ENCODE data around the gene ITPR3. TPM values are rescaled to one million over a fixed set of nuclear protein-coding genes. Genes with fewer than 3 reads are reported as not detected.

Gene ITPR3
- polyA plus RNA-seq, 1 of the 3 experiments (the other 2 are of a cell fraction) = 8.1 TPM

DNA sequence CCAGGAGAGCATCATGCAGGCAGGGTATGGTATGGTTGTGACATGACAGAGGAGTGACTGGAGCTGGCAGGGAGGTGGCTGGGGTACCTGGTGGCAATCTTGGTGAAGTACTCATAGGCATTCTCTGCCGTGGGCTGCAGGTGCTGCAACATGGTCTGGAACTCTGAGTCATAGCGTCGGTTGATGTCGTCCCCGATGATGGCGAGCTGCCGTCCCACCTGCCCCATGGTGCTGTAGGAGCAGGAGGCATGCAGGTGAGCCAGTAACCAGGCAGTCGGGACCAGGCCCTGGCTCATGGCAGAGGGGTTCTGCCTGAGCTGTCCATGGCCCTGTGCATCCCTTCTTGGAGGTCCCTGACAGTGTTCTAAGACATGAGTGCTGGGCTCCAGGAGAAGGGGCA is 45.9 kb upstream of the ITPR3 start:
- Histone ChIP-seq H3K9ac (no peak overlapping the region), H3K79me2 (ENCODE audit: insufficient read depth) (peaks cover 25% of the 10 kb centered on the region), H3F3A (replicated peaks; ENCODE audit: insufficient read depth) (no peaks in the 10 kb centered on the region), H3K27ac (ENCODE audit: low read depth in 2 of 2, low read length in 1 of 2) (no peak overlapping the region), H3K9me2 (no peaks in the 10 kb centered on the region), H3K9me3 (no peaks in the 10 kb centered on the region), H2AFZ (ENCODE audit: low read depth) (no peak overlapping the region), H3K4me3 (ENCODE audit: low read depth in 2 of 2, low read length in 1 of 2) (no peak overlapping the region), H3K4me2 (no peak overlapping the region), H3K27me3 (ENCODE audit: insufficient read depth) (no peaks in the 10 kb centered on the region), H3K36me3 (replicated peaks in 1 of 2; ENCODE audit: control insufficient read depth in 1 of 2, insufficient read depth in 2 of 2, low read length in 1 of 2) (peaks cover 8 to 33% of the 10 kb centered on the region in 2 experiments), H4K20me1 (ENCODE audit: insufficient read depth) (no peaks in the 10 kb centered on the region), H3K4me1 (ENCODE audit: control insufficient read depth in 1 of 2, insufficient read depth in 2 of 2, low read depth in 1 of 2, low read length in 1 of 2) (peaks cover 5 to 19% of the 10 kb centered on the region in 2 experiments; a peak in 1 of 4 replicates)
- no peak for TF ChIP-seq MXI1 (IDR thresholded peaks at IDR 0.05; ENCODE audit: low read depth, low read length)
- TF ChIP-seq, protein P1, sequence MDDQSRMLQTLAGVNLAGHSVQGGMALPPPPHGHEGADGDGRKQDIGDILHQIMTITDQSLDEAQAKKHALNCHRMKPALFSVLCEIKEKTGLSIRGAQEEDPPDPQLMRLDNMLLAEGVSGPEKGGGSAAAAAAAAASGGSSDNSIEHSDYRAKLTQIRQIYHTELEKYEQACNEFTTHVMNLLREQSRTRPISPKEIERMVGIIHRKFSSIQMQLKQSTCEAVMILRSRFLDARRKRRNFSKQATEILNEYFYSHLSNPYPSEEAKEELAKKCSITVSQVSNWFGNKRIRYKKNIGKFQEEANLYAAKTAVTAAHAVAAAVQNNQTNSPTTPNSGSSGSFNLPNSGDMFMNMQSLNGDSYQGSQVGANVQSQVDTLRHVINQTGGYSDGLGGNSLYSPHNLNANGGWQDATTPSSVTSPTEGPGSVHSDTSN (IDR thresholded peaks at IDR 0.05) = no peak
- TF ChIP-seq, protein P2, sequence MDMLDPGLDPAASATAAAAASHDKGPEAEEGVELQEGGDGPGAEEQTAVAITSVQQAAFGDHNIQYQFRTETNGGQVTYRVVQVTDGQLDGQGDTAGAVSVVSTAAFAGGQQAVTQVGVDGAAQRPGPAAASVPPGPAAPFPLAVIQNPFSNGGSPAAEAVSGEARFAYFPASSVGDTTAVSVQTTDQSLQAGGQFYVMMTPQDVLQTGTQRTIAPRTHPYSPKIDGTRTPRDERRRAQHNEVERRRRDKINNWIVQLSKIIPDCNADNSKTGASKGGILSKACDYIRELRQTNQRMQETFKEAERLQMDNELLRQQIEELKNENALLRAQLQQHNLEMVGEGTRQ (IDR thresholded peaks at IDR 0.05; ENCODE audit: borderline replicate concordance, low read depth, low read length) = no peak
- no peak for TF ChIP-seq REST (IDR thresholded peaks at IDR 0.05; ENCODE audit: low read depth, low read length)
- TF ChIP-seq RFX5 (IDR thresholded peaks at IDR 0.05; ENCODE audit: low read length) = no peak
- no peak for TF ChIP-seq NRF1 (IDR thresholded peaks at IDR 0.05; ENCODE audit: low read depth, low read length)
- TF ChIP-seq SMC3 (IDR thresholded peaks at IDR 0.05; ENCODE audit: low read depth, low read length) = no peak
- no peak for TF ChIP-seq TAF1 (IDR thresholded peaks at IDR 0.05; ENCODE audit: borderline replicate concordance, low read depth, low read length)
- TF ChIP-seq TCF12 (IDR thresholded peaks at IDR 0.05) = no peak
- no peak for TF ChIP-seq POLR2AphosphoS5 (IDR thresholded peaks at IDR 0.05; ENCODE audit: low read depth, low read length)
- POLR2A ChIA-PET = no interaction called here
- CTCF ChIA-PET = interaction anchor here (0.8 to 2.0 kb wide), 4 partner anchors 8 to 480 kb away, joined by 3 to 8 read pairs (median 5); no protein-coding TSS in a partner anchor
- no peak for DNase-seq
- 100% methylated on average over 7 of the region's 8 CpGs for WGBS (ENCODE audit: low lambda C conversion rate)

GRCh38 chr6:33576668-33577067 is 44.5 kb upstream of the ITPR3 start:
- Histone ChIP-seq H2AFZ (ENCODE audit: low read depth) (no peak overlapping the region), H3K36me3 (replicated peaks in 1 of 2; ENCODE audit: control insufficient read depth in 1 of 2, insufficient read depth in 2 of 2, low read length in 1 of 2) (peaks cover 8 to 33% of the 10 kb centered on the region in 2 experiments), H3K9ac (no peak overlapping the region), H3K79me2 (ENCODE audit: insufficient read depth) (peaks cover 25% of the 10 kb centered on the region), H3K27ac (ENCODE audit: low read depth in 2 of 2, low read length in 1 of 2) (no peak overlapping the region), H3K27me3 (ENCODE audit: insufficient read depth) (no peaks in the 10 kb centered on the region), H3K4me1 (ENCODE audit: control insufficient read depth in 1 of 2, insufficient read depth in 2 of 2, low read depth in 1 of 2, low read length in 1 of 2) (peaks cover 1 to 12% of the 10 kb centered on the region in 2 experiments; a peak in 1 of 4 replicates), H3F3A (replicated peaks; ENCODE audit: insufficient read depth) (no peaks in the 10 kb centered on the region), H3K9me2 (no peaks in the 10 kb centered on the region), H3K4me3 (ENCODE audit: low read depth in 2 of 2, low read length in 1 of 2) (no peak overlapping the region), H4K20me1 (ENCODE audit: insufficient read depth) (no peaks in the 10 kb centered on the region), H3K4me2 (no peak overlapping the region), H3K9me3 (no peaks in the 10 kb centered on the region)
- ChIA-PET POLR2A (no interaction called here), CTCF (interaction anchor here (1.4 kb wide), 1 partner anchor 13 kb away, joined by 5 read pairs; no protein-coding TSS in a partner anchor)
- DNase-seq = no peak
- 83% methylated on average over 5 of the region's 11 CpGs for WGBS (ENCODE audit: low lambda C conversion rate)
- TF ChIP-seq JUND (IDR thresholded peaks at IDR 0.05) (no peak), EP300 (IDR thresholded peaks at IDR 0.05; ENCODE audit: borderline replicate concordance in 1 of 2, low read depth in 1 of 2, low read length in 1 of 2) (no peak), TCF12 (IDR thresholded peaks at IDR 0.05) (no peak), SMC3 (IDR thresholded peaks at IDR 0.05; ENCODE audit: low read depth, low read length) (no peak), NRF1 (IDR thresholded peaks at IDR 0.05; ENCODE audit: low read depth, low read length) (no peak), REST (IDR thresholded peaks at IDR 0.05; ENCODE audit: low read depth, low read length) (no peak), MXI1 (IDR thresholded peaks at IDR 0.05; ENCODE audit: low read depth, low read length) (no peak), RXRA (IDR thresholded peaks at IDR 0.05; ENCODE audit: borderline replicate concordance, low read depth) (no peak)
- TF ChIP-seq, protein P3, sequence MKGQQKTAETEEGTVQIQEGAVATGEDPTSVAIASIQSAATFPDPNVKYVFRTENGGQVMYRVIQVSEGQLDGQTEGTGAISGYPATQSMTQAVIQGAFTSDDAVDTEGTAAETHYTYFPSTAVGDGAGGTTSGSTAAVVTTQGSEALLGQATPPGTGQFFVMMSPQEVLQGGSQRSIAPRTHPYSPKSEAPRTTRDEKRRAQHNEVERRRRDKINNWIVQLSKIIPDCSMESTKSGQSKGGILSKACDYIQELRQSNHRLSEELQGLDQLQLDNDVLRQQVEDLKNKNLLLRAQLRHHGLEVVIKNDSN (IDR thresholded peaks at IDR 0.05; ENCODE audit: borderline replicate concordance, low read depth) = no peak
- TF ChIP-seq, protein P1 (IDR thresholded peaks at IDR 0.05) = no peak
